Measurements from ENCODE around the gene CD99. TPM values are rescaled to one million over a fixed set of nuclear protein-coding genes. Genes with fewer than 3 reads are reported as not detected.

Gene CD99
- total and polyA plus RNA-seq, 9 of the 15 experiments (the other 6 are each of a cell fraction or from before 2014, with no cell fraction given): 5.0 to 55.3 (median 34.5) TPM

- TF ChIP-seq, protein P1, sequence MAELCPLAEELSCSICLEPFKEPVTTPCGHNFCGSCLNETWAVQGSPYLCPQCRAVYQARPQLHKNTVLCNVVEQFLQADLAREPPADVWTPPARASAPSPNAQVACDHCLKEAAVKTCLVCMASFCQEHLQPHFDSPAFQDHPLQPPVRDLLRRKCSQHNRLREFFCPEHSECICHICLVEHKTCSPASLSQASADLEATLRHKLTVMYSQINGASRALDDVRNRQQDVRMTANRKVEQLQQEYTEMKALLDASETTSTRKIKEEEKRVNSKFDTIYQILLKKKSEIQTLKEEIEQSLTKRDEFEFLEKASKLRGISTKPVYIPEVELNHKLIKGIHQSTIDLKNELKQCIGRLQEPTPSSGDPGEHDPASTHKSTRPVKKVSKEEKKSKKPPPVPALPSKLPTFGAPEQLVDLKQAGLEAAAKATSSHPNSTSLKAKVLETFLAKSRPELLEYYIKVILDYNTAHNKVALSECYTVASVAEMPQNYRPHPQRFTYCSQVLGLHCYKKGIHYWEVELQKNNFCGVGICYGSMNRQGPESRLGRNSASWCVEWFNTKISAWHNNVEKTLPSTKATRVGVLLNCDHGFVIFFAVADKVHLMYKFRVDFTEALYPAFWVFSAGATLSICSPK (IDR thresholded peaks at IDR 0.05; ENCODE audit: borderline replicate concordance): no peak
- TF ChIP-seq ZNF12 (CRISPR knock-in tag; IDR thresholded peaks at IDR 0.05) (no peak), GATAD2A (IDR thresholded peaks at IDR 0.05) (no peak), ZNF253 (CRISPR knock-in tag; conservative IDR thresholded peaks at IDR 0.05) (no peak), POU5F1 (IDR thresholded peaks at IDR 0.05; ENCODE audit: borderline replicate concordance, low read depth, low read length, partially characterized antibody) (no peak), TOE1 (IDR thresholded peaks at IDR 0.05; ENCODE audit: borderline replicate concordance) (no peak), TOE1 (CRISPR knock-in tag; IDR thresholded peaks at IDR 0.05; ENCODE audit: borderline replicate concordance, low read depth) (no peak), RB1 (IDR thresholded peaks at IDR 0.05; ENCODE audit: low read depth) (no peak), POLR2G (IDR thresholded peaks at IDR 0.05; ENCODE audit: low read depth, low read length) (no peak), ZNF57 (CRISPR knock-in tag; IDR thresholded peaks at IDR 0.05) (no peak)
- TF ChIP-seq, protein P2, sequence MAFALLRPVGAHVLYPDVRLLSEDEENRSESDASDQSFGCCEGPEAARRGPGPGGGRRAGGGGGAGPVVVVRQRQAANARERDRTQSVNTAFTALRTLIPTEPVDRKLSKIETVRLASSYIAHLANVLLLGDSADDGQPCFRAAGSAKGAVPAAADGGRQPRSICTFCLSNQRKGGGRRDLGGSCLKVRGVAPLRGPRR (CRISPR knock-in tag; IDR thresholded peaks at IDR 0.05): no peak
Observed at GRCh38 chrX:2708021-2708420, 16.9 kb downstream of the CD99 start (continued).
